Heart right ventricle (tissue), 16 donors: ENCODE data around the gene FGF21. TPM values are rescaled to one million over a fixed set of nuclear protein-coding genes. Genes with fewer than 3 reads are reported as not detected.

Experiments used
- ATAC-seq, 8 donors: fragments of 200-7000 bp; cut with Tn5 transposase; one replicate each; pipeline ENCODE4 v1.9.1; 2020; ENCODE audit warnings: mild to moderate bottlenecking in 8 of 8, moderate library complexity in 8 of 8, moderate number of reproducible peaks in 1 of 8
- DNase-seq, 2 donors: peaks; one replicate each; pipeline ENCODE4 v3.0.0-alpha.2; 2020
- H3K27ac ChIP-seq, 10 donors: fragments of 200-600 bp; sonication (generic) in 2 of 10; one replicate each; pipeline versions ENCODE4 v1.5.0 to v1.8.0; 2020 to 2022; ENCODE audit warnings: mild to moderate bottlenecking in 3 of 10
- H3K27me3 ChIP-seq, 7 donors: fragments of 200-600 bp; one replicate each; pipeline ENCODE4 v1.8.0; 2021 to 2022; ENCODE audit warnings: mild to moderate bottlenecking in 2 of 7
- H3K36me3 ChIP-seq, 9 donors: fragments of 200-600 bp; sonication (generic) in 1 of 9; one replicate each; pipeline versions ENCODE4 v1.5.0 to v1.8.0; 2020 to 2022; ENCODE audit warnings: mild to moderate bottlenecking in 2 of 9
- H3K4me1 ChIP-seq, 9 donors: fragments of 200-600 bp; sonication (generic) in 1 of 9; one replicate each; pipeline versions ENCODE4 v1.5.0 to v1.8.0; 2020 to 2022; ENCODE audit warnings: mild to moderate bottlenecking in 4 of 9
- H3K4me3 ChIP-seq, 10 donors: fragments of 200-600 bp; sonication (generic) in 2 of 10; one replicate each; pipeline versions ENCODE4 v1.5.0 to v1.8.0; 2020 to 2022; ENCODE audit warnings: mild to moderate bottlenecking in 7 of 10, moderate library complexity in 2 of 10
- H3K9me3 ChIP-seq, 11 donors: fragments of 200-600 bp in 10 of 11; sonication (generic) in 2 of 11; one replicate each; pipeline versions ENCODE4 v1.5.0 to v1.8.0; 2013 to 2022; ENCODE audit warnings: mild to moderate bottlenecking in 2 of 11, control low read depth in 1 of 11, moderate library complexity in 1 of 11
- CTCF ChIP-seq, 9 donors: fragments of 200-600 bp; sonication (generic) in 2 of 9; IDR thresholded peaks; one replicate each; pipeline versions ENCODE4 v1.5.0 to v1.8.0; 2021 to 2022; ENCODE audit warnings: antibody characterized with exemption in 9 of 9, mild to moderate bottlenecking in 5 of 9, moderate library complexity in 1 of 9
- WGBS, 2 donors: extraction: QIAGEN DNeasy Blood & Tissue Kit; methylation state at CpG; one replicate each; pipeline ENCODE4 v1.1.7; 2013; ENCODE audit warnings: inconsistent platforms in 1 of 2; 5-methylcytosine and 5-hydroxymethylcytosine counted together
- intact Hi-C, 10 donors: fragments of 100-400 bp; cut with DNase I; formaldehyde crosslinking; loops; one replicate each; pipeline versions ENCODE4 v1.11.1 to v1.14.2; 2022
- polyA plus RNA-seq, 2 donors: library from polyadenylated mRNA; stranded (reverse); fragments of 200-250 nt; gene quantifications; one replicate each; pipeline ENCODE4 v1.2.3, GENCODE V29; 2013
- total RNA-seq, 10 donors: library from RNA; stranded (reverse); fragmentation: NEBNext Ultra II Directional in 3 of 10; extraction: Animal tissue kit (Norgen Biotek cat#: 25700) in 3 of 10; gene quantifications; one replicate each; pipeline versions ENCODE4 v1.2.1 to v1.2.4, GENCODE V29; 2021 to 2023
- donor health status: Arrhythmogenic right ventricular cardiomyopathy.
- donor health status: ischemic (EF 13 %, LVEDD 7.1; RV severe dilation, severe dysfunction).
- donor health status: healthy with polysubstance abuse.
- donor health status: DM: no; HTN: yes; CAD: no.
- donor health status: DM: no; HTN: no; CAD: no.
- donor health status: ischemic (EF 25% LVEDD 6.9; RV normal size, moderate dysfunction).
- donor health status: ischemic (EF 25% LVEDD 5.7; RV mildly dilated, moderate dysfunction).
- donor health status: healthy.
- donor health status: DM: yes; HTN: yes; CAD: no.
- donor health status: Ischemic cardiomyopathy.
- donor health status: ischemic (EF 35%, LVEDD 5.7; RV mildly dilated, moderate dysfunction).
- donor health status: nonischemic (EF 11% LVEDD 7.7; RV severe dilation, severe dysfunction).
- donor health status: DM: yes; HTN: yes; CAD: no.
- donor health status: PGD.
- donor health status: ischemic (EF 29% LVEDD 5.4; RV normal size, mild dysfunction).
- donor health status: nonischemic (EF 23%, LVEDD 6.1; RV moderate dilation, normal function).

Gene FGF21
- total and polyA plus RNA-seq, 12 donors, result not detected

GRCh38 chr19:48749571-48750198, 5.6 kb upstream of the FGF21 start:
- peaks cover 0 to 56% (median 23%) of the 10 kb centered on the region in 7 donors for H3K27me3 ChIP-seq
- peak overlapping the region in 1 of 10 donors; percentile 6 for H3K27ac ChIP-seq

GRCh38 chr19:48750351-48750750, 5.0 kb upstream of the FGF21 start:
- Histone ChIP-seq H3K9me3 (no peaks in the 10 kb centered on the region), H3K4me3 (peak overlapping the region in 3 of 10 donors; percentile 64 to 66 (median 65)), H3K36me3 (peaks cover 0 to 28% (median 0%) of the 10 kb centered on the region in 9 donors), H3K27me3 (peaks cover 0 to 55% (median 23%) of the 10 kb centered on the region in 7 donors), H3K4me1 (peaks cover 9 to 57% (median 36%) of the 10 kb centered on the region in 9 donors), H3K27ac (peak overlapping the region in 2 of 10 donors; percentile 80 to 89)
- DNase-seq (no peak), ATAC-seq (no peak)
- WGBS, 2 donors, result 93 to 96% methylated on average over 31 of the region's 31 CpGs
- TF ChIP-seq CTCF (IDR thresholded peaks at IDR 0.05), result no peak
- intact Hi-C loops, result no loop called here

More at GRCh38 chr19:48749571-48750198, 5.6 kb upstream of the FGF21 start:
- DNase-seq (no peak), ATAC-seq (no peak)
- peaks cover 0 to 28% (median 0%) of the 10 kb centered on the region in 9 donors for H3K36me3 ChIP-seq
- 77 to 83% methylated on average over 4 of the region's 4 CpGs for WGBS, 2 donors
- TF ChIP-seq CTCF (IDR thresholded peaks at IDR 0.05), result no peak
- intact Hi-C loops, result no loop called here
- no peaks in the 10 kb centered on the region for H3K9me3 ChIP-seq
- peaks cover 9 to 57% (median 37%) of the 10 kb centered on the region in 9 donors for H3K4me1 ChIP-seq
- no peak overlapping the region for H3K4me3 ChIP-seq

GRCh38 chr19:48750771-48751504, 4.4 kb upstream of the FGF21 start:
- ATAC-seq (no peak), DNase-seq (no peak)
- Histone ChIP-seq H3K36me3 (peaks cover 0 to 28% (median 0%) of the 10 kb centered on the region in 9 donors), H3K9me3 (no peaks in the 10 kb centered on the region), H3K4me3 (peak overlapping the region in 9 of 10 donors; percentile 32 to 66 (median 61)), H3K27ac (peak overlapping the region in 8 of 10 donors; percentile 62 to 89 (median 82)), H3K4me1 (peaks cover 9 to 57% (median 34%) of the 10 kb centered on the region in 9 donors), H3K27me3 (peaks cover 0 to 49% (median 21%) of the 10 kb centered on the region in 7 donors)
- no peak for TF ChIP-seq CTCF (IDR thresholded peaks at IDR 0.05)
- 78 to 84% methylated on average over 29 of the region's 29 CpGs for WGBS, 2 donors
- intact Hi-C loops, result no loop called here

GRCh38 chr19:48751845-48752495, 3.4 kb upstream of the FGF21 start:
- intact Hi-C loops, result no loop called here

More at GRCh38 chr19:48751845-48752495, 3.4 kb upstream of the FGF21 start:
- Histone ChIP-seq H3K27ac (peak overlapping the region; percentile 62 to 89 (median 79)), H3K27me3 (peaks cover 0 to 39% (median 19%) of the 10 kb centered on the region in 7 donors), H3K4me1 (peaks cover 9 to 47% (median 27%) of the 10 kb centered on the region in 9 donors), H3K36me3 (peaks cover 0 to 28% (median 0%) of the 10 kb centered on the region in 9 donors), H3K4me3 (peak overlapping the region; percentile 27 to 66 (median 58)), H3K9me3 (no peaks in the 10 kb centered on the region)
- 24% methylated on average over 20 of the region's 20 CpGs for WGBS, 2 donors
- TF ChIP-seq CTCF (IDR thresholded peaks at IDR 0.05), result no peak
- DNase-seq (no peak), ATAC-seq (peak in 2 of 8 donors; percentile 29 to 38)
